Activated CD8-positive, alpha-beta T cell treated with anti-CD3 and anti-CD28 coated beads for 36 hours (primary cell): ENCODE results near the gene NDUFS4. TPM values are rescaled to one million over a fixed set of nuclear protein-coding genes. Genes with fewer than 3 reads are reported as not detected.

Experiments used
- ATAC-seq: fragments of 200-7000 bp; cut with Tn5 transposase; one replicate; pipeline ENCODE4 v1.10.0; 2021; ENCODE audit warnings: mild to moderate bottlenecking, moderate library complexity
- CTCF ChIA-PET: fragments of 350-600 bp; sonication (Branson Sonifier 250); formaldehyde crosslinking; loops from one replicate; lab custom pipeline; 2021; ENCODE audit warnings: antibody characterized with exemption; lab: Charles Lee
- POLR2A ChIA-PET: fragments of 350-600 bp; sonication (Branson Sonifier 250); formaldehyde crosslinking; loops from one replicate; lab custom pipeline; 2021; ENCODE audit warnings: antibody characterized with exemption; lab: Charles Lee
- DNase-seq: peaks from one replicate; pipeline ENCODE4 v3.0.0-alpha.2; 2020
- H3K27ac Mint-ChIP-seq: one replicate; pipeline ENCODE4 v1.8.0; 2021; ENCODE audit warnings: mild to moderate bottlenecking, mixed read lengths
- H3K27me3 Mint-ChIP-seq: one replicate; pipeline ENCODE4 v1.8.0; 2021; ENCODE audit warnings: mixed read lengths
- H3K36me3 Mint-ChIP-seq: one replicate; pipeline ENCODE4 v1.8.0; 2021; ENCODE audit warnings: low read depth, mixed read lengths
- H3K4me1 Mint-ChIP-seq: one replicate; pipeline ENCODE4 v1.8.0; 2021; ENCODE audit warnings: low read depth, mixed read lengths
- H3K4me3 Mint-ChIP-seq: one replicate; pipeline ENCODE4 v1.8.0; 2021; ENCODE audit warnings: mild to moderate bottlenecking, moderate library complexity, mixed read lengths
- H3K9me3 Mint-ChIP-seq: one replicate; pipeline ENCODE4 v1.8.0; 2021; ENCODE audit warnings: mixed read lengths
- CTCF ChIP-seq: fragments of 200-600 bp; IDR thresholded peaks from one replicate; pipeline ENCODE4 v1.8.0; 2022; ENCODE audit warnings: antibody characterized with exemption, mild to moderate bottlenecking
- intact Hi-C: fragments of 100-400 bp; cut with micrococcal nuclease; formaldehyde crosslinking; loops from one replicate; pipeline ENCODE4 v1.10.0; 2022
- total RNA-seq, 2 experiments: library from RNA; stranded (reverse); gene quantifications; one replicate each; pipeline ENCODE4 v1.2.3, GENCODE V29; 2021

The NDUFS4 gene
- total RNA-seq, 2 experiments from 2014 or later, result 69.2 to 72.0 TPM

DNA sequence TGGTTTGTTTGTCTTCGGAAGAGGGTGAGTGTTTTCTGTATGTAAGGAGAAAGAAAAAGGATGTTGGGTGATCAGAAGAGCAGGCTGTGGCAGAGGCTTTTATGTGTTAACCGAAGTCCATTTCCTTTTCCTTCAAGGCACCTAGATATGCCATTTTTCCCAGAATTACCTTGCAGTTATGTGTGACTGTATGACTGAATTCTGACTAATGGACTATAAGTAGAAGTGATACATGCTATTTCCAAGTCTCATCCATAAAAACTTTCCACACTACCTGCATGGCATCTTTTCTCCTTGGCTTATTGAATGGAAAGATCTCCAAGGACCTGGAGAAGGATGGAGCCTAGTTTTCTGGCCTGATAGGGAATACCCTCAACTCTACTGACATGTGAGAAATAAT, 10.6 kb upstream of the NDUFS4 start:
- TF ChIP-seq CTCF, result no peak
- Mint-ChIP-seq H3K9me3 (no peaks in the 10 kb centered on the region), H3K4me1 (no peaks in the 10 kb centered on the region), H3K4me3 (no peak overlapping the region), H3K36me3 (no peaks in the 10 kb centered on the region), H3K27me3 (peaks cover 10% of the 10 kb centered on the region), H3K27ac (no peak overlapping the region)
- intact Hi-C loops, result no loop called here
- no peak for ATAC-seq
- ChIA-PET POLR2A (no interaction called here), CTCF (no interaction called here)
- no peak for DNase-seq

DNA sequence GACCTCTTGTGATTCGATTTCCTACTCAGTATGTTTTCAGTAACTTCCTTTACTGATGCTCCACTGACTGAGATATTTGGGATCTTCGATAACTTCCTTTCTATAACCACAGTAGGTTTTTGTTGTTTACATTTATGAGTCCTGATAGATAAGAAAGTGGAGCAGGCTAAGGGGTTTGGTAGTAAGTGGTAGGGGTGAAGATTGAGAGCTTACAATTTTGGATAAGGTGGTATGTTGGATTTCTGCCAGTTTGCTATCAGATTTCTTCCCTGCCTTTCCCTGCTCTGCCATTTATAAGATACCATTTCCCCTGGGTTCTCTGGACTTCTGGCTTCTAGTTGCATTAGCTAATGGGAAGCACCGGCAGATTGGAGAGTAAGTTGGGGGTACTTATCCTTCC, 7.9 kb upstream of the NDUFS4 start:
- Mint-ChIP-seq H3K4me1 (no peaks in the 10 kb centered on the region), H3K27me3 (peaks cover 23% of the 10 kb centered on the region), H3K36me3 (no peaks in the 10 kb centered on the region), H3K4me3 (no peak overlapping the region), H3K27ac (no peak overlapping the region), H3K9me3 (no peaks in the 10 kb centered on the region)
- POLR2A ChIA-PET, result no interaction called here
- CTCF ChIA-PET, result no interaction called here
- TF ChIP-seq CTCF, result no peak
- DNase-seq (no peak), ATAC-seq (no peak)
- intact Hi-C loops, result no loop called here

GRCh38 chr5:53554444-53554843, 6.0 kb upstream of the NDUFS4 start:
- H3K27me3 Mint-ChIP-seq, result peaks cover 29% of the 10 kb centered on the region
- TF ChIP-seq CTCF, result no peak
- H3K36me3 Mint-ChIP-seq, result peaks cover 2% of the 10 kb centered on the region
- no peak overlapping the region for H3K27ac Mint-ChIP-seq
- H3K4me1 Mint-ChIP-seq, result no peaks in the 10 kb centered on the region
- intact Hi-C loops, result no loop called here
- ChIA-PET CTCF (no interaction called here), POLR2A (no interaction called here)
- DNase-seq (no peak), ATAC-seq (no peak)
- H3K4me3 Mint-ChIP-seq, result no peak overlapping the region
- H3K9me3 Mint-ChIP-seq, result peaks cover 7% of the 10 kb centered on the region

DNA sequence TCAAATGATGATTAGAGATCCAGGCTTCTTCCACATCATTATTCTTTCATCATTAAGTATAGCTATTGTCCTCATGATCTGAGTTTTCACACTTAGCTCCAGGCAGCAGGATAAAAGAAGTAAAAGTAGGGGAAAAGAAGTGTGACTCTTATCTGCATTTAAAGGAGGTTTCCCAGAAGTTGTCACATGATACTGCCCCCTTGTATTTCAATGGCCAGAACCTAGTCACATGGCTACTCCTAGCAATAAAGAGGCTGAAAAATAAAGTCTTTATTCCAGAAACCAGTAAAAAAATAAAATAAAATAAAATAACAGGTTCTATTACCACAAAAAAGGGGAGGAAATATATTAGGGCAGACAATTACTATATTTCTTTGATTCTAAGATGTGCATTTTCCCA, 5.3 kb upstream of the NDUFS4 start:
- H3K9me3 Mint-ChIP-seq, result peaks cover 7% of the 10 kb centered on the region
- peaks cover 29% of the 10 kb centered on the region for H3K27me3 Mint-ChIP-seq

GRCh38 chr5:53556001-53556400, 4.4 kb upstream of the NDUFS4 start:
- DNase-seq, result no peak
- Mint-ChIP-seq H3K36me3 (peaks cover 2% of the 10 kb centered on the region), H3K4me3 (no peak overlapping the region), H3K9me3 (peaks cover 7% of the 10 kb centered on the region), H3K27me3 (peaks cover 29% of the 10 kb centered on the region), H3K27ac (no peak overlapping the region), H3K4me1 (peaks cover 7% of the 10 kb centered on the region)
- POLR2A ChIA-PET, result no interaction called here
- CTCF ChIA-PET, result no interaction called here
- no peak for TF ChIP-seq CTCF
- intact Hi-C loops, result no loop called here
- ATAC-seq, result no peak

More for the DNA sequence above, 5.3 kb upstream of the NDUFS4 start:
- TF ChIP-seq CTCF, result no peak
- Mint-ChIP-seq H3K27ac (no peak overlapping the region), H3K36me3 (peaks cover 2% of the 10 kb centered on the region), H3K4me3 (no peak overlapping the region), H3K4me1 (peaks cover 3% of the 10 kb centered on the region)
- POLR2A ChIA-PET, result no interaction called here
- intact Hi-C loops, result no loop called here
- ATAC-seq (no peak), DNase-seq (no peak)
- CTCF ChIA-PET, result no interaction called here
